ENCODE measurements around the gene KCNA1.

The KCNA1 gene

GRCh38 chr12:4865246-4865645 lies 44.5 kb upstream of the KCNA1 start:
- TF ChIP-seq YY1 (IDR thresholded peaks at IDR 0.05; ENCODE audit: low read depth): no peak

GRCh38 chr12:4866299-4866698 lies 43.4 kb upstream of the KCNA1 start:
- TF ChIP-seq EP300 (IDR thresholded peaks at IDR 0.05; ENCODE audit: borderline replicate concordance): no peak
- no peak for TF ChIP-seq FOXM1 (IDR thresholded peaks at IDR 0.05; ENCODE audit: borderline replicate concordance, low read depth)
- TF ChIP-seq, protein P1, sequence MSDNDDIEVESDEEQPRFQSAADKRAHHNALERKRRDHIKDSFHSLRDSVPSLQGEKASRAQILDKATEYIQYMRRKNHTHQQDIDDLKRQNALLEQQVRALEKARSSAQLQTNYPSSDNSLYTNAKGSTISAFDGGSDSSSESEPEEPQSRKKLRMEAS (IDR thresholded peaks at IDR 0.05): no peak
- TF ChIP-seq YY1 (IDR thresholded peaks at IDR 0.05; ENCODE audit: low read depth): no peak
- no peak for TF ChIP-seq NFIC (IDR thresholded peaks at IDR 0.05)
- TF ChIP-seq ZBTB7A (IDR thresholded peaks at IDR 0.05; ENCODE audit: low read depth): no peak
- TF ChIP-seq, protein P2, sequence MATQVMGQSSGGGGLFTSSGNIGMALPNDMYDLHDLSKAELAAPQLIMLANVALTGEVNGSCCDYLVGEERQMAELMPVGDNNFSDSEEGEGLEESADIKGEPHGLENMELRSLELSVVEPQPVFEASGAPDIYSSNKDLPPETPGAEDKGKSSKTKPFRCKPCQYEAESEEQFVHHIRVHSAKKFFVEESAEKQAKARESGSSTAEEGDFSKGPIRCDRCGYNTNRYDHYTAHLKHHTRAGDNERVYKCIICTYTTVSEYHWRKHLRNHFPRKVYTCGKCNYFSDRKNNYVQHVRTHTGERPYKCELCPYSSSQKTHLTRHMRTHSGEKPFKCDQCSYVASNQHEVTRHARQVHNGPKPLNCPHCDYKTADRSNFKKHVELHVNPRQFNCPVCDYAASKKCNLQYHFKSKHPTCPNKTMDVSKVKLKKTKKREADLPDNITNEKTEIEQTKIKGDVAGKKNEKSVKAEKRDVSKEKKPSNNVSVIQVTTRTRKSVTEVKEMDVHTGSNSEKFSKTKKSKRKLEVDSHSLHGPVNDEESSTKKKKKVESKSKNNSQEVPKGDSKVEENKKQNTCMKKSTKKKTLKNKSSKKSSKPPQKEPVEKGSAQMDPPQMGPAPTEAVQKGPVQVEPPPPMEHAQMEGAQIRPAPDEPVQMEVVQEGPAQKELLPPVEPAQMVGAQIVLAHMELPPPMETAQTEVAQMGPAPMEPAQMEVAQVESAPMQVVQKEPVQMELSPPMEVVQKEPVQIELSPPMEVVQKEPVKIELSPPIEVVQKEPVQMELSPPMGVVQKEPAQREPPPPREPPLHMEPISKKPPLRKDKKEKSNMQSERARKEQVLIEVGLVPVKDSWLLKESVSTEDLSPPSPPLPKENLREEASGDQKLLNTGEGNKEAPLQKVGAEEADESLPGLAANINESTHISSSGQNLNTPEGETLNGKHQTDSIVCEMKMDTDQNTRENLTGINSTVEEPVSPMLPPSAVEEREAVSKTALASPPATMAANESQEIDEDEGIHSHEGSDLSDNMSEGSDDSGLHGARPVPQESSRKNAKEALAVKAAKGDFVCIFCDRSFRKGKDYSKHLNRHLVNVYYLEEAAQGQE (IDR thresholded peaks at IDR 0.05; ENCODE audit: low read depth): no peak
- TF ChIP-seq TEAD4 (IDR thresholded peaks at IDR 0.05): no peak
- TF ChIP-seq CREB1 (IDR thresholded peaks at IDR 0.05; ENCODE audit: low read depth): no peak
- TF ChIP-seq RAD21 (IDR thresholded peaks at IDR 0.05; ENCODE audit: low read depth): no peak
- no peak for TF ChIP-seq TAF1 (IDR thresholded peaks at IDR 0.05; ENCODE audit: low read depth)

DNA sequence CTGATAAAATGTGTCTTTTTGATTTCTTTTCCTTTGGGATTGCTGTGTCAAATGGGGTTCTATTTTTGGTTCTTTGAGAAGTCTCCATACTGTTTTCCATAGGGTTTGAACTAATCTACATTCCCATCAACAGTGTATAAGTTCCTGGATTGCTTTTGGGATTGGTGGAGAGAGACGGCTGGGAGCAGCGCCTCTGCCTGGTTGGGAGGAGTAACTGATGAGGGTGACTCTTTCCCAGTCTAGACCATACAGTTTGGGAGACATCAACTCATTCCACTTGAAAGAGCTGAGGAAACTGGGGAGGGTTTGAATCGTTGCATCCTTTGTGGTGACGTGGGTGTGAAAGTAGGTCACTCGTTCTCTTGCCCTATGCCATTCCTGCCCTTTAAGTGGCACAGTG lies 42.3 kb upstream of the KCNA1 start:
- no peak for TF ChIP-seq ZBTB7A (IDR thresholded peaks at IDR 0.05; ENCODE audit: low read depth)

DNA sequence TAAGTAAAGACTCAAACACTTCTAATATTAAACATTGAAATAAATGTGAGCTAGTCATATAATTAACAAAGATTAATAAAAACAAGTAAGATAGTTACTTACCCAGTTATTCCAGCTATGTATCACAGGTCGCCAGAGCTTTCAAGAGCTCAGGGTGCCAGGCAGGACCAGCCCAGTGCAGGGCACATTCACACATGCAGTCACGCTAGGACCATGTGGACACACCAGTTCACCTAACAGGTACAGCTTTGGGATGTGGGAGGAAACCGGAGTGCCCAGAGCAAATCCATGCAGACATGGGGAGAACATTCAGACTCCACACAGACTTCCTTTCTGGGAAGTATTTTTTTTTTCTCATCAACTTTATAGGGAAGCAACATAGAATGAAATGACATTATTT lies 39.3 kb upstream of the KCNA1 start:
- TF ChIP-seq, protein P3, sequence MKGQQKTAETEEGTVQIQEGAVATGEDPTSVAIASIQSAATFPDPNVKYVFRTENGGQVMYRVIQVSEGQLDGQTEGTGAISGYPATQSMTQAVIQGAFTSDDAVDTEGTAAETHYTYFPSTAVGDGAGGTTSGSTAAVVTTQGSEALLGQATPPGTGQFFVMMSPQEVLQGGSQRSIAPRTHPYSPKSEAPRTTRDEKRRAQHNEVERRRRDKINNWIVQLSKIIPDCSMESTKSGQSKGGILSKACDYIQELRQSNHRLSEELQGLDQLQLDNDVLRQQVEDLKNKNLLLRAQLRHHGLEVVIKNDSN (IDR thresholded peaks at IDR 0.05): no peak
- no peak for TF ChIP-seq ZBTB7A (IDR thresholded peaks at IDR 0.05; ENCODE audit: low read depth)
- TF ChIP-seq CREB1 (IDR thresholded peaks at IDR 0.05; ENCODE audit: low read depth): no peak
- TF ChIP-seq NFIC (IDR thresholded peaks at IDR 0.05): no peak
- TF ChIP-seq EGR1 (IDR thresholded peaks at IDR 0.05): no peak
- TF ChIP-seq TCF12 (IDR thresholded peaks at IDR 0.05; ENCODE audit: low read depth): no peak
- TF ChIP-seq TEAD4 (IDR thresholded peaks at IDR 0.05): no peak
- TF ChIP-seq, protein P2 (IDR thresholded peaks at IDR 0.05; ENCODE audit: low read depth): no peak
- TF ChIP-seq CEBPB (IDR thresholded peaks at IDR 0.05): no peak
- TF ChIP-seq TAF1 (IDR thresholded peaks at IDR 0.05; ENCODE audit: low read depth): no peak
- TF ChIP-seq RAD21 (IDR thresholded peaks at IDR 0.05; ENCODE audit: low read depth): no peak
- TF ChIP-seq YY1 (IDR thresholded peaks at IDR 0.05; ENCODE audit: low read depth): no peak

- TF ChIP-seq, protein P3 (IDR thresholded peaks at IDR 0.05): no peak
- TF ChIP-seq, protein P1 (IDR thresholded peaks at IDR 0.05): no peak
- no peak for TF ChIP-seq EP300 (IDR thresholded peaks at IDR 0.05; ENCODE audit: borderline replicate concordance)
- TF ChIP-seq CREB1 (IDR thresholded peaks at IDR 0.05; ENCODE audit: low read depth): no peak
- TF ChIP-seq CEBPB (IDR thresholded peaks at IDR 0.05): no peak
- TF ChIP-seq RAD21 (IDR thresholded peaks at IDR 0.05; ENCODE audit: low read depth): no peak
- TF ChIP-seq FOXM1 (IDR thresholded peaks at IDR 0.05; ENCODE audit: borderline replicate concordance, low read depth): no peak
- TF ChIP-seq EGR1 (IDR thresholded peaks at IDR 0.05): no peak
- TF ChIP-seq ZBTB7A (IDR thresholded peaks at IDR 0.05; ENCODE audit: low read depth): no peak
- no peak for TF ChIP-seq TCF12 (IDR thresholded peaks at IDR 0.05; ENCODE audit: low read depth)
- TF ChIP-seq NFIC (IDR thresholded peaks at IDR 0.05): no peak
- TF ChIP-seq, protein P2 (IDR thresholded peaks at IDR 0.05; ENCODE audit: low read depth): no peak
- TF ChIP-seq YY1 (IDR thresholded peaks at IDR 0.05; ENCODE audit: low read depth): no peak
- no peak for TF ChIP-seq TAF1 (IDR thresholded peaks at IDR 0.05; ENCODE audit: low read depth)
- no peak for TF ChIP-seq TEAD4 (IDR thresholded peaks at IDR 0.05)
Observed at GRCh38 chr12:4871514-4871913, 38.2 kb upstream of the KCNA1 start.

Measured in Ishikawa (cell line).